ENCODE data around the gene OR1D2.

- TF ChIP-seq CTCF (IDR thresholded peaks at IDR 0.05) (no peak), POLR2A (IDR thresholded peaks at IDR 0.05) (no peak)
These were observed 63.3 kb downstream of the OR1D2 start for GRCh38 chr17:3040882-3041281.

Data from Peyer's patch (tissue), 4 donors.